IPS DF 4.7 (cell line): ENCODE measurements around the gene CKS2.

ENCODE experiments used
- DNase-seq: peaks from one replicate; pipeline ENCODE4 v3.0.0-alpha.2; 2013; ENCODE audit warnings: low spot score; ENCODE audit errors: extremely low read depth

CKS2 gene

GRCh38 chr9:89346696-89347095 lies 35.7 kb downstream of the CKS2 start:
- no peak for DNase-seq

GRCh38 chr9:89347651-89348050 lies 36.7 kb downstream of the CKS2 start:
- DNase-seq, result no peak

DNA sequence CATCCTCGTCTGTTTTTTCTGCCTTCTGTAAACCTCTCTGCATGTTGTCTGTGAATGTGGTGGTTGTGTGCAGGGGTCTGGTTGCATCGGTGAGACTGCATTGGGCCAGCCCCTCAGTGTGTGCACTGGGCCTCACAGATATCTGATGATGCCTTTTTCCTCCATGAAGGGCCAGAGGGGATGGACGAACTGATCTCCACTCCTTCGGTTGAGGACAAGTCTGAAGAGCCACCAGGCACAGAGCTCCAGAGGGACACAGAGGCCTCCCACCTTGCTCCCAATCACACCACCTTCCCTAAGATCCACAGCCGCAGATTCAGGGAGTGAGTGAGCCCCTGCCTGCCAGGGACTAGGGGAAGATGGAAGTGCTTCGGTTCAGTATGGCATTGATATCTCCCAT lies 38.6 kb downstream of the CKS2 start:
- DNase-seq, result no peak

DNA sequence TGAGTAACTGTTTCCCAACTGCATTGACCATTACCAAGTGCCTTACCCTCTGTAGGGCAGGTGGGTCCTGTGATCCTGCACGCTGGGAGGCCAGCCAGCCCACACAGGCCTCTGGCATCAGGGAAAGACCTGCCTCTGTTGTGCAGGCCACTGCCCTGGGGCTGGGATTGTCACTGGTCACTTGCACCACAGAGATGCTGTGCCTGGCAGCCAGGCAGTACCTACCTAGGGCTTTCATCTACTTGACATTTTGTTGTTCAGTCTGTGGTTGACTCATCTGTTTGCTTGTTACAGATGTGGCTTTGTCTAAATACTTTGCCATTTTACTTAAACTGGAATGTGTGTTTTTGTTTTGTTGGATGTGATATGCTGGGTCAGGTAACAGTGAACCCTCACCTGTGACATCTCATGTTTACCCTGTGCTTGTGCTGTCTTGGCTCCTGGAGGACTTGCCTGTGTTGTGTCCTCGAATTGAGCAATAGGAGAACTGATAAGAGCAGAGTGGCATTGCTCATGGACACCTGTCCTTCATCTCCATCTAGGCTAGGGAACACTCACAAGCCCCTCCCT lies 40.1 kb downstream of the CKS2 start:
- DNase-seq, result no peak

DNA sequence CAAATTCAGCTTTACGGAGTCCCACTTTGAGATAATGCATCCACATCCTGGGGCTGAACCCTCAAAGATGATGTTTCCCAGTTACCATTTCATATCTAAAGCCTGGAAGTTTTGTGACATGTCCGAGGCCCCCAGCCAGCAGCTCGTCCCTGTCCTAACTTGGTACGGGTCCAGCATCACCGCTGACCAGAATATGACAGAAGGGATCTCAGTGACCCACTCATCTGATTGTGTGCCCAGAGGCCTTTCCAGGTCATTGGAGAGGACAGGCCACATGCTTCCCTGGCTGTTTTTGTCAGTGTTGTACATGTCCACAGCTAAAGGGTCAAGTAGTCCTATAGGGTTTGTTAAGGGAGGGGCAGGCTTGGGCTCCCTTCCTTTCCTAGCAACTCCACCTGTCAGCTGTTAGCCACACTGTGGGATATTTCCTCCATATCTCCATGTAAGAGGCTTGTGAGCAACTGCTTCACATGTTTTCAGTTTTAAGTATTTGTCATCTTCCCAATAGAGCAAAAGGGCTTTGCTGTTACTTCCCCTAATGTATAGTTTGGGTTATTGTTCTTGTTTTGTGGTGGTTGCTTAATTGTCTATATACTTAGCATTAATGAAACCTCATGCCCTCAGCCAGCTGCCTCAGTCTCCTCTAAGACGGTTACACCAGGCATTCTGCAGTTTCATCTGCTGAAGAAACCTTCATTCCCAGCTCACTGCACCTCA lies 40.7 kb downstream of the CKS2 start:
- no peak for DNase-seq

- DNase-seq, result no peak
These were observed 41.5 kb downstream of the CKS2 start for GRCh38 chr9:89352451-89352850.

- no peak for DNase-seq
These were observed 42.1 kb downstream of the CKS2 start for GRCh38 chr9:89352874-89353649.

GRCh38 chr9:89353989-89354388 lies 43.0 kb downstream of the CKS2 start:
- no peak for DNase-seq

DNA sequence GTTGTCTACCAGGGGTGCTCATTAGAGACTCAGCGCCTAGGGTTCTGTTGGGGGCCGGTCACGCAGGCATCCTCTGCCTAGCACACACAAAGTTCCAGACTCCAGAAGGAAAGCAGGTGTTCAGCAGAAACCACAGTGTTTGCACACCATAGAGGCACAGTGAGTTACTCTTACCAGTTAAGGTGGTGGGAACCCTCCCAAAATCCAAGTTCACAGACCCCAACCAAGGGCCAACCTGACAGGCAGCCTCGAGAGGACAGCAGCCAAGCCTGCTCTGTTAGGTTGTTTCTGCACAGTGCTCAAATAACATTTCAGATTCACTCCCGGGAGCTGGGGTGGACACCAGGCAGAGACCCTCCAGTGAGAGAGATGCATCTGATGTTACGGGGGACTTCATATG lies 43.5 kb downstream of the CKS2 start:
- DNase-seq, result no peak

- DNase-seq, result no peak
These were observed 45.8 kb downstream of the CKS2 start for GRCh38 chr9:89356782-89357181.

DNA sequence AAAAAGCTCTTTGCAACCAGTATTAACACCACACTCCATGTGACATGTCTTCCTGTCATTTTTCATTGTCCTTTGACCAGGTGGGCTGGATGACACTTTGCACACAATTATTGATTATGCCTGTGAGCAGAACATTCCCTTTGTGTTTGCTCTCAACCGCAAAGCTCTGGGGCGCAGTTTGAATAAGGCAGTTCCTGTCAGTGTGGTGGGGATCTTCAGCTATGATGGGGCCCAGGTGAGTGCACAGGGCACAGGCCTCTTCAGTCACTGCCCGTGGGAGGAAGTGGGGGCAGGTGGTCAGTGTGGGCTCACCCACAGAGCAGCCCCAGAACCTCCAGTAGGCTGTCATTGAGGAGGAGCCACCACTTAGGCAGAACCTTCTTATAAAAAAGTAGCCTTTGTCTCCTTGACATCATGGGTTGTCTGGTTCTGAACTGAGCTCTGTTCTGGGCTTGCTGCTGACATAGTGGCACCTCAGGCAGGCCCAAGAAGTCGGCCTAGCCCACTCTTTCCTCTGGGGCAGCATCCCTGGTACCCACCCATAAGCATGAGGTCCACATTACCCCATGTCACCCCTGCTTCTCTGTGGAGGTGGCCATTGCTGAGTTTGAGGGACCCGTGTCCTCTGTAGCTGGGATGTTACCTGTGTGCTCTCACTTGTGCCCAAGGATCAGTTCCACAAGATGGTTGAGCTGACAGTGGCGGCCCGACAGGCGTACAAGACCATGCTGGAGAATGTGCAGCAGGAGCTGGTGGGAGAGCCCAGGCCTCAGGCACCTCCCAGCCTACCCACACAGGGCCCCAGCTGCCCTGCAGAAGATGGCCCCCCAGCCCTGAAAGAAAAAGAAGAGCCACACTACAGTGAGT lies 46.6 kb downstream of the CKS2 start:
- DNase-seq, result no peak

- DNase-seq, result no peak
These were observed 47.5 kb downstream of the CKS2 start for GRCh38 chr9:89358376-89358916.

- DNase-seq, result no peak
These were observed 48.0 kb downstream of the CKS2 start for GRCh38 chr9:89358985-89359384.

GRCh38 chr9:89359751-89360261 lies 48.8 kb downstream of the CKS2 start:
- DNase-seq, result no peak

- no peak for DNase-seq
These were observed 49.5 kb downstream of the CKS2 start for GRCh38 chr9:89360465-89360864.

- DNase-seq, result no peak
These were observed 50.0 kb downstream of the CKS2 start for GRCh38 chr9:89361031-89361430.

- no peak for DNase-seq
These were observed 51.0 kb downstream of the CKS2 start for GRCh38 chr9:89361816-89362646.

DNA sequence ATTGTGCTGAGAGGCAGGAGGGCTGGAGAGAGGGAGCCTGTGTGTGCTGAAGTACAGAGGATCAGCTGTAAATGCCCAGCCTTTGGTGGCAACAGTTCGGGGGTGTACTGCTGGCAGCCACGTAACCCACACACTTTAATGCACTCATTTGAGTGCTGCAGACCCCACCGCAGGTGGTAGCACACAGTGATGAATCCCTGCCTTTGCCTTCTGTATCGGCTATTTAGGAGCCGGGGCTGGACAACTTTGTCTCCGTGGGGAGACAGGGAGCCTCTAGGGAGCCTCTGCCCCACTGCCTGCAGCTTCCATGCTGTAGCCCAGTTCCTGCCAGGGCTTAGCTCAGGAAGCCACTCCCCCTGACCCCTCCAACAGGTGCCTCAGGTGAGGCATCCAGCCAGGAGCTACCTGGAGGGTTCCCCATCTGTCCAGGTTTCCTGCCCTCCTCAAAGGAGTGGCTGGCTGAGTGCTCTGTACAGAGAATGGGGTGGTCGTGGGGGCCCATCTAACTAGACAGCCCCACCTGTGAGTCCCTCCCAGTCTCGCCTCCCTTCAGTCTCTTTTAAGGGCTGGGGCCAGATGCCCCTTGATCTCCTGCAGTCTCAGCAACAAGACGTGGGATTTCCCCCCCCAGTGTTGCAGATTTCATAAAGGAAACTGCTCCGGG lies 51.8 kb downstream of the CKS2 start:
- no peak for DNase-seq

DNA sequence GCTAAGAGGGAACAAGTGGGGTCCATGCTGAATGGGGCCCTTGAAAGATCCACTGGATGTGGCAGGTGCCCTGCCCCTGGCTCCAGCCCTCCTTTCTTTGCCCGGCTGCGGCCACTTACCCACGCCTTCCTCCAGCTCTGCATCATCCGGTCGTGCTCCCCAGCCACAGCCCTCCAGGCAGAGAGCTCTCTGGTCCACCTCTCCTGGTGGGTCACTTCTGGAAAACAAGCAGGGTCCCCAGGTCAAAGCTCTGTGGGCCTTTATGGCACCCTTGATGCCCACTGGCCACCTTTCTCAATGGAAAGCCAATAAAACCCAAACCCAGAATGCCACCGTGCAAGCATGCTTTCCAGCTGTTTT lies 52.3 kb downstream of the CKS2 start:
- no peak for DNase-seq
